Panc1 (cell line): ENCODE data around the gene TRIM25. TPM values are rescaled to one million over a fixed set of nuclear protein-coding genes. Genes with fewer than 3 reads are reported as not detected.

ENCODE experiments used
- ATAC-seq: fragments of 200-7000 bp; cut with Tn5 transposase; 2 replicates; pipeline ENCODE4 v1.9.1; 2020; ENCODE audit warnings: mild to moderate bottlenecking, moderate library complexity
- BruUV-seq: library from RNA; stranded (reverse); fragments of 400-500 nt; replicated peaks from 2 replicates; lab custom pipeline; 2021; lab: Mats Ljungman, UMichigan
- CTCF ChIA-PET: fragments of 300-600 bp; sonication (Branson Sonifier 250); formaldehyde crosslinking; loops from one replicate; lab custom pipeline; 2022; ENCODE audit warnings: antibody characterized with exemption; lab: Charles Lee
- POLR2A ChIA-PET: fragments of 300-600 bp; sonication (Branson Sonifier 250); formaldehyde crosslinking; loops from one replicate; lab custom pipeline; 2022; ENCODE audit warnings: antibody characterized with exemption; lab: Charles Lee
- DNase-seq: peaks from one replicate; pipeline ENCODE4 v3.0.0-alpha.2; 2010; ENCODE audit warnings: low read depth, low spot score
- H3K27ac ChIP-seq: 2 replicates; pipeline ENCODE4 v1.5.1; 2011; ENCODE audit warnings: mild to moderate bottlenecking, low read length, inconsistent platforms
- H3K27me3 ChIP-seq: fragments of 200-500 bp; sonication (Bioruptor generic); 2 replicates; pipeline ENCODE4 v1.6.0; 2014; ENCODE audit warnings: low read length, inconsistent platforms; ENCODE audit not compliant: control insufficient read depth, insufficient read depth
- H3K36me3 ChIP-seq: fragments of 200-500 bp; sonication (Bioruptor generic); 2 replicates; pipeline ENCODE4 v1.5.1; 2014; ENCODE audit warnings: inconsistent platforms, mild to moderate bottlenecking, low read length, moderate library complexity; ENCODE audit not compliant: control insufficient read depth, insufficient read depth
- H3K4me1 ChIP-seq: 2 replicates; pipeline ENCODE4 v1.5.1; 2011; ENCODE audit warnings: inconsistent platforms, mild to moderate bottlenecking, low read length, moderate library complexity; ENCODE audit not compliant: control insufficient read depth, insufficient read depth
- H3K4me3 ChIP-seq, 2 experiments: 2 replicates each; pipeline ENCODE4 v1.5.1; 2011 to 2012; ENCODE audit warnings: low read depth in 2 of 2, low read length in 2 of 2, mild to moderate bottlenecking in 2 of 2, inconsistent platforms in 1 of 2, moderate library complexity in 1 of 2
- H3K9me3 ChIP-seq: fragments of 200-500 bp; sonication (Bioruptor generic); 2 replicates; pipeline ENCODE4 v1.5.1; 2014; ENCODE audit warnings: low read depth, mild to moderate bottlenecking, inconsistent platforms, low read length, moderate library complexity; ENCODE audit not compliant: control insufficient read depth, insufficient read depth
- CTCF ChIP-seq: fragments of 450-650 bp; IDR thresholded peaks from 2 replicates; pipeline ENCODE4 v1.5.1; 2017; ENCODE audit warnings: mild to moderate bottlenecking
- POLR2AphosphoS5 ChIP-seq: IDR thresholded peaks from 2 replicates; pipeline ENCODE4 v1.6.1; 2012; ENCODE audit warnings: mild to moderate bottlenecking, low read depth, low read length, moderate library complexity
- REST ChIP-seq, 2 experiments: IDR thresholded peaks; 2 replicates each; pipeline ENCODE4 v1.6.1; 2011 to 2012; ENCODE audit warnings: low read depth in 2 of 2, control low read depth in 1 of 2, low read length in 1 of 2, mild to moderate bottlenecking in 1 of 2, moderate library complexity in 1 of 2; ENCODE audit not compliant: insufficient read depth in 1 of 2
- SIN3A ChIP-seq: IDR thresholded peaks from 2 replicates; pipeline ENCODE4 v1.6.1; 2012; ENCODE audit warnings: low read depth, mild to moderate bottlenecking, low read length, moderate library complexity, borderline replicate concordance; ENCODE audit not compliant: insufficient read depth
- TCF7L2 ChIP-seq: IDR thresholded peaks from 2 replicates; pipeline ENCODE4 v1.6.1; 2011; ENCODE audit warnings: mild to moderate bottlenecking, low read depth, low read length, inconsistent platforms
- in situ Hi-C: cut with HindIII; loops from 2 replicates; pipeline ENCODE4 v1.10.0; 2016; ENCODE audit warnings: low sequenced_read_pairs, low pct_unique_long_range_greater_than_20kb
- intact Hi-C: fragments of 100-400 bp; cut with micrococcal nuclease; formaldehyde crosslinking; loops from one replicate; pipeline ENCODE4 v1.10.0; 2022; ENCODE audit not compliant: unreplicated experiment
- total RNA-seq: library from RNA; stranded (reverse); gene quantifications from one replicate; pipeline ENCODE4 v1.2.1, GENCODE V29; 2021; ENCODE audit not compliant: unreplicated experiment

Gene TRIM25
- total RNA-seq, 1 experiment from 2014 or later, result 73.2 TPM

- intact Hi-C loops (no loop called here), in situ Hi-C loops (no loop called here)
- Histone ChIP-seq H3K36me3 (peaks cover 17% of the 10 kb centered on the region; the same call in 1 of the 2 replicates), H3K27me3 (no peaks in the 10 kb centered on the region), H3K27ac (no peak overlapping the region), H3K4me3 (no peak overlapping the region), H3K9me3 (no peaks in the 10 kb centered on the region), H3K4me1 (no peaks in the 10 kb centered on the region)
- CTCF ChIA-PET, result no interaction called here
- TF ChIP-seq POLR2AphosphoS5, result no peak
- BruUV-seq, result no TSS peak
- DNase-seq (no peak), ATAC-seq (no peak)
- POLR2A ChIA-PET, result no interaction called here
Measured at GRCh38 chr17:56847106-56847505, 66.7 kb downstream of the TRIM25 start.

- DNase-seq, result no peak
- Histone ChIP-seq H3K27ac (no peak overlapping the region), H3K9me3 (no peaks in the 10 kb centered on the region), H3K27me3 (no peaks in the 10 kb centered on the region), H3K36me3 (peaks cover 17% of the 10 kb centered on the region; the same call in 1 of the 2 replicates), H3K4me1 (no peaks in the 10 kb centered on the region), H3K4me3 (no peak overlapping the region)
- ChIA-PET POLR2A (interaction anchor here (0.5 kb wide), 1 partner anchor 1068 kb away, joined by 10 read pairs; no protein-coding TSS in a partner anchor), CTCF (no interaction called here)
- intact Hi-C loops (no loop called here), in situ Hi-C loops (no loop called here)
- BruUV-seq, result no TSS peak
- no peak for ATAC-seq
- TF ChIP-seq TCF7L2, result no peak
- TF ChIP-seq POLR2AphosphoS5, result no peak
- no peak for TF ChIP-seq SIN3A
- no peak for TF ChIP-seq REST (IDR thresholded peaks at IDR 0.05; ENCODE audit: insufficient read depth in 1 of 2, low read depth in 2 of 2, low read length in 1 of 2)
- TF ChIP-seq CTCF, result no peak
Measured at GRCh38 chr17:56845934-56846333, 67.9 kb downstream of the TRIM25 start.

- H3K27me3 ChIP-seq, result no peaks in the 10 kb centered on the region
- CTCF ChIA-PET, result no interaction called here
- no peak overlapping the region for H3K4me3 ChIP-seq
- in situ Hi-C loops (no loop called here), intact Hi-C loops (no loop called here)
- ATAC-seq, result no peak
- no peak for DNase-seq
- POLR2A ChIA-PET, result interaction anchor here (0.5 to 0.6 kb wide), 2 partner anchors 30 to 136 kb away, joined by 5 to 6 read pairs; partner anchors contain the start of gene SCPEP1
- H3K36me3 ChIP-seq, result peaks cover 6% of the 10 kb centered on the region; the same call in 1 of the 2 replicates
- BruUV-seq, result no TSS peak
- TF ChIP-seq REST (IDR thresholded peaks at IDR 0.05; ENCODE audit: insufficient read depth in 1 of 2, low read depth in 2 of 2, low read length in 1 of 2) (no peak), POLR2AphosphoS5 (no peak), SIN3A (no peak), CTCF (no peak)
- H3K9me3 ChIP-seq, result no peaks in the 10 kb centered on the region
- H3K27ac ChIP-seq, result no peak overlapping the region
- peaks cover under 1% of the 10 kb centered on the region; the same call in 1 of the 2 replicates for H3K4me1 ChIP-seq
Measured at GRCh38 chr17:56842577-56842976, 71.3 kb downstream of the TRIM25 start.
